ENCODE results near the gene RPS5.

DNA sequence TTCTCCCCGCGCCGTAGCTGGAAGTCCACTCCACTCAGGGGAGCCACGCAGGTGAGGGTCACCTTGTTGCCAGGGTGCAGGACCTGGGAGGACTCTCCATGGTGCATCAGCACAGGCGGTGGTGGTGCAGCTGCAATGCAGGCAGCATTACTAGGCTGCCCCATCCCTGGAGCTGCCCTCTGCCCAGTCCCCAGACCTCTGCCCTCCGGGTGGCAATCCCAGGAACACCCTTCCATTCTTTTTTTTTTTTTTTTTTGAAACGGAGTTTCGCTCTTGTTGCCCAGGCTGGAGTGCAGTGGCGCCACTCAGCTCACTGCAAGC is 35.6 kb upstream of the RPS5 start:
- TF ChIP-seq FOXA1 (IDR thresholded peaks at IDR 0.05) (no peak), ZNF384 (IDR thresholded peaks at IDR 0.05) (no peak), L3MBTL2 (conservative IDR thresholded peaks at IDR 0.05) (no peak), CTBP1 (IDR thresholded peaks at IDR 0.05; ENCODE audit: borderline replicate concordance) (no peak), ARNT (IDR thresholded peaks at IDR 0.05) (no peak), FOXM1 (IDR thresholded peaks at IDR 0.05; ENCODE audit: borderline replicate concordance) (no peak), LEF1 (IDR thresholded peaks at IDR 0.05; ENCODE audit: borderline replicate concordance) (no peak), SUZ12 (IDR thresholded peaks at IDR 0.05) (no peak), BHLHE40 (IDR thresholded peaks at IDR 0.05; ENCODE audit: borderline replicate concordance) (no peak), ELF4 (IDR thresholded peaks at IDR 0.05) (no peak), NFRKB (IDR thresholded peaks at IDR 0.05) (no peak), SP1 (IDR thresholded peaks at IDR 0.05) (no peak)

All from HEK293T (cell line).